GM12801 (cell line): Measurements from ENCODE around the gene UQCR10.

Source experiments
- CTCF ChIP-seq: IDR thresholded peaks from one replicate; pipeline ENCODE4 v1.5.1; 2011; ENCODE audit warnings: control low read depth; ENCODE audit not compliant: insufficient read length; ENCODE audit errors: extremely low read depth

The UQCR10 gene

GRCh38 chr22:29731058-29731850 is 35.9 kb upstream of the UQCR10 start:
- no peak for TF ChIP-seq CTCF

- TF ChIP-seq CTCF: no peak
These were observed 34.3 kb upstream of the UQCR10 start for GRCh38 chr22:29732883-29733282.

GRCh38 chr22:29733362-29734201 is 33.6 kb upstream of the UQCR10 start:
- TF ChIP-seq CTCF: no peak

- TF ChIP-seq CTCF: no peak
These were observed 32.8 kb upstream of the UQCR10 start for GRCh38 chr22:29734406-29734805.

- TF ChIP-seq CTCF: no peak
These were observed 32.3 kb upstream of the UQCR10 start for GRCh38 chr22:29734838-29735237.

- TF ChIP-seq CTCF: no peak
These were observed 31.8 kb upstream of the UQCR10 start for GRCh38 chr22:29735416-29735815.

GRCh38 chr22:29737251-29738117 is 29.7 kb upstream of the UQCR10 start:
- TF ChIP-seq CTCF: no peak
